ENCODE data around the gene RASSF3.

Gene RASSF3

DNA sequence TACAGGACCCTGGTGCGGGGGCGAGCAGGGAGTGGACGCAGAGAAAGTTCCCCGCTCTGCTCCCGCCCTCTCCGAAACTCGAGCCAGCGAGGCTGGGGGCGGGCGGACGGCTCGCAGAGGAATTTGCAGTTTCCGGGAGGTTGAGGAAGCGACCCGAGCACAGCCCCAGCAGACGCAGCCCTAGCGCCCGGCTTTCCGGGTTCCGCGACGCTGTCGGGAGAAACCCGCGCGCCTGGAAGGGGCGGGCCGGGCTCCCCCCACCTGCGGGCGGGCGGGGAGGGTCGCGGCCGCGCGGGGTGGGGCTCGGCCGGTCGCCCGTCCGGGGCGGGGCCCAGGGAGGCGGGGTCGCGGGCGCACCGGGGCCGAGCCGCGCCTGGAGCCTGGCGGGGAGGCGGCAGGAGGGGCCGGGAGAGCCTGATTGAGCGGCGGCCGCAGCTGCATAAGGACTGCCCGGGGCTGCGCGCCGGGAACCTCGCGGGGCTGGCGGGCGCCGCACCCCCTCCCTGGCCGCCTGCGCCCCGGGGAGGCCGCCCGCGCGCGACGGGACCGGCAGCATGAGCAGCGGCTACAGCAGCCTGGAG lies at the start of gene RASSF3:
RASSF3 (plus strand) TSS at position 417 of the 581 bp plus-strand sequence; CDS start at position 555, 138 bp downstream.
- ATAC-seq = peak; percentile 59
- no peak for TF ChIP-seq TSHZ2 (CRISPR knock-in tag; IDR thresholded peaks at IDR 0.05)
- TF ChIP-seq ZFP3 (CRISPR knock-in tag; IDR thresholded peaks at IDR 0.05) = peak; percentile 41; the same call in 1 of the 2 replicates

GRCh38 chr12:64561302-64562136 lies 48.8 kb upstream of the RASSF3 start:
- peak; percentile 8; the same call in 2 of the 3 replicates for ATAC-seq
- TF ChIP-seq ZNF565 (CRISPR knock-in tag; conservative IDR thresholded peaks at IDR 0.05; ENCODE audit: low read depth) (no peak), ZNF70 (CRISPR knock-in tag; IDR thresholded peaks at IDR 0.05) (no peak), ZNF8 (CRISPR knock-in tag; IDR thresholded peaks at IDR 0.05) (no peak), ARNTL (CRISPR knock-in tag; IDR thresholded peaks at IDR 0.05; ENCODE audit: borderline replicate concordance, low read depth) (no peak), CREB5 (CRISPR knock-in tag; IDR thresholded peaks at IDR 0.05; ENCODE audit: low read depth) (no peak), TCF4 (CRISPR knock-in tag; IDR thresholded peaks at IDR 0.05; ENCODE audit: borderline replicate concordance) (no peak), ZFP30 (CRISPR knock-in tag; IDR thresholded peaks at IDR 0.05) (no peak), SNAI2 (CRISPR knock-in tag; IDR thresholded peaks at IDR 0.05) (no peak), OSR1 (CRISPR knock-in tag; IDR thresholded peaks at IDR 0.05) (no peak), ESRRG (CRISPR knock-in tag; IDR thresholded peaks at IDR 0.05) (no peak), CSDC2 (CRISPR knock-in tag; IDR thresholded peaks at IDR 0.05) (no peak), GLIS3 (CRISPR knock-in tag; IDR thresholded peaks at IDR 0.05) (no peak), ZC3H10 (CRISPR knock-in tag; IDR thresholded peaks at IDR 0.05) (no peak), RARB (CRISPR knock-in tag; IDR thresholded peaks at IDR 0.05) (no peak)
- TF ChIP-seq, protein P1, sequence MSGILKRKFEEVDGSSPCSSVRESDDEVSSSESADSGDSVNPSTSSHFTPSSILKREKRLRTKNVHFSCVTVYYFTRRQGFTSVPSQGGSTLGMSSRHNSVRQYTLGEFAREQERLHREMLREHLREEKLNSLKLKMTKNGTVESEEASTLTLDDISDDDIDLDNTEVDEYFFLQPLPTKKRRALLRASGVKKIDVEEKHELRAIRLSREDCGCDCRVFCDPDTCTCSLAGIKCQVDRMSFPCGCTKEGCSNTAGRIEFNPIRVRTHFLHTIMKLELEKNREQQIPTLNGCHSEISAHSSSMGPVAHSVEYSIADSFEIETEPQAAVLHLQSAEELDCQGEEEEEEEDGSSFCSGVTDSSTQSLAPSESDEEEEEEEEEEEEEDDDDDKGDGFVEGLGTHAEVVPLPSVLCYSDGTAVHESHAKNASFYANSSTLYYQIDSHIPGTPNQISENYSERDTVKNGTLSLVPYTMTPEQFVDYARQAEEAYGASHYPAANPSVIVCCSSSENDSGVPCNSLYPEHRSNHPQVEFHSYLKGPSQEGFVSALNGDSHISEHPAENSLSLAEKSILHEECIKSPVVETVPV (CRISPR knock-in tag; IDR thresholded peaks at IDR 0.05) = no peak
- TF ChIP-seq, protein P2, sequence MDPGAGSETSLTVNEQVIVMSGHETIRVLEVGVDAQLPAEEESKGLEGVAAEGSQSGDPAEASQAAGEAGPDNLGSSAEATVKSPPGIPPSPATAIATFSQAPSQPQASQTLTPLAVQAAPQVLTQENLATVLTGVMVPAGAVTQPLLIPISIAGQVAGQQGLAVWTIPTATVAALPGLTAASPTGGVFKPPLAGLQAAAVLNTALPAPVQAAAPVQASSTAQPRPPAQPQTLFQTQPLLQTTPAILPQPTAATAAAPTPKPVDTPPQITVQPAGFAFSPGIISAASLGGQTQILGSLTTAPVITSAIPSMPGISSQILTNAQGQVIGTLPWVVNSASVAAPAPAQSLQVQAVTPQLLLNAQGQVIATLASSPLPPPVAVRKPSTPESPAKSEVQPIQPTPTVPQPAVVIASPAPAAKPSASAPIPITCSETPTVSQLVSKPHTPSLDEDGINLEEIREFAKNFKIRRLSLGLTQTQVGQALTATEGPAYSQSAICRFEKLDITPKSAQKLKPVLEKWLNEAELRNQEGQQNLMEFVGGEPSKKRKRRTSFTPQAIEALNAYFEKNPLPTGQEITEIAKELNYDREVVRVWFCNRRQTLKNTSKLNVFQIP (CRISPR knock-in tag; IDR thresholded peaks at IDR 0.05; ENCODE audit: borderline replicate concordance, low read depth) = no peak
- TF ChIP-seq, protein P3, sequence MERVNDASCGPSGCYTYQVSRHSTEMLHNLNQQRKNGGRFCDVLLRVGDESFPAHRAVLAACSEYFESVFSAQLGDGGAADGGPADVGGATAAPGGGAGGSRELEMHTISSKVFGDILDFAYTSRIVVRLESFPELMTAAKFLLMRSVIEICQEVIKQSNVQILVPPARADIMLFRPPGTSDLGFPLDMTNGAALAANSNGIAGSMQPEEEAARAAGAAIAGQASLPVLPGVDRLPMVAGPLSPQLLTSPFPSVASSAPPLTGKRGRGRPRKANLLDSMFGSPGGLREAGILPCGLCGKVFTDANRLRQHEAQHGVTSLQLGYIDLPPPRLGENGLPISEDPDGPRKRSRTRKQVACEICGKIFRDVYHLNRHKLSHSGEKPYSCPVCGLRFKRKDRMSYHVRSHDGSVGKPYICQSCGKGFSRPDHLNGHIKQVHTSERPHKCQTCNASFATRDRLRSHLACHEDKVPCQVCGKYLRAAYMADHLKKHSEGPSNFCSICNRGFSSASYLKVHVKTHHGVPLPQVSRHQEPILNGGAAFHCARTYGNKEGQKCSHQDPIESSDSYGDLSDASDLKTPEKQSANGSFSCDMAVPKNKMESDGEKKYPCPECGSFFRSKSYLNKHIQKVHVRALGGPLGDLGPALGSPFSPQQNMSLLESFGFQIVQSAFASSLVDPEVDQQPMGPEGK (CRISPR knock-in tag; IDR thresholded peaks at IDR 0.05; ENCODE audit: borderline replicate concordance) = no peak

- TF ChIP-seq CREB5 (CRISPR knock-in tag; IDR thresholded peaks at IDR 0.05; ENCODE audit: low read depth) = no peak
- TF ChIP-seq ZFP30 (CRISPR knock-in tag; IDR thresholded peaks at IDR 0.05) = no peak
- TF ChIP-seq GLIS3 (CRISPR knock-in tag; IDR thresholded peaks at IDR 0.05) = no peak
- TF ChIP-seq TSHZ2 (CRISPR knock-in tag; IDR thresholded peaks at IDR 0.05) = no peak
- no peak for TF ChIP-seq ZC3H10 (CRISPR knock-in tag; IDR thresholded peaks at IDR 0.05)
- TF ChIP-seq ZNF70 (CRISPR knock-in tag; IDR thresholded peaks at IDR 0.05) = no peak
- no peak for TF ChIP-seq ISL1 (CRISPR knock-in tag; IDR thresholded peaks at IDR 0.05)
- peak; percentile 57; the same call in 2 of the 3 replicates for ATAC-seq
These were observed 44.2 kb upstream of the RASSF3 start for GRCh38 chr12:64566122-64566521.

Data from SK-N-SH treated with all-trans-retinoic acid at 6 μM for 48 hours (cell line).